Islet of Langerhans (tissue), 1 donor: ENCODE results near the gene CFAP126.
"Not testable (repeated sequence)": the region's sequence is repeated elsewhere in the genome, so short reads cannot be mapped to it uniquely, and the experiment has no call there.

Source experiments
- FAIRE-seq: peaks from one replicate; lab custom pipeline; 2011; peaks lifted over from hg19 to GRCh38; lab: Jason Lieb, UNC

The CFAP126 gene, protein sequence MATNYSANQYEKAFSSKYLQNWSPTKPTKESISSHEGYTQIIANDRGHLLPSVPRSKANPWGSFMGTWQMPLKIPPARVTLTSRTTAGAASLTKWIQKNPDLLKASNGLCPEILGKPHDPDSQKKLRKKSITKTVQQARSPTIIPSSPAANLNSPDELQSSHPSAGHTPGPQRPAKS

GRCh38 chr1:161367684-161368400, at the start of gene CFAP126:
TSS of gene CFAP126 (minus strand) at chr1:161367876. CDS start at chr1:161367868, 8 bp downstream.
- FAIRE-seq: peak; percentile 98

DNA sequence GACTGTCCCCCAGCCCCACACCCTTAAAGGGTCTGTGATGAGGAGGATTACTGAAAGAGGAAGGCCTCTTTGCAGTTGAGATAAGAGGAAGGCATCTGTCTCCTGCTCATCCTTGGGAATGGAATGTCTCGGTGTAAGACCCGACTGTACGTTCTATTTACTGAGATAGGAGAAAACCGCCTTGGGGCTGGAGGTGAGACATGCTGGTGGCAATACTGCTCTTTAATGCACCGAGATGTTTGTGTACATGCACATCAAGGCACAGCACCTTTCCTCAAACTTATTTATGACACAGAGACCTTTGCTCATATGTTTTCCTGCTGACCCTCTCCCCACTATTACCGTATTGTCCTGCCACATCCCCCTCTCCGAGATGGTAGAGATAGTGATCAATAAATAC, 45.4 kb upstream of the CFAP126 start:
- not testable (repeated sequence) for FAIRE-seq

DNA sequence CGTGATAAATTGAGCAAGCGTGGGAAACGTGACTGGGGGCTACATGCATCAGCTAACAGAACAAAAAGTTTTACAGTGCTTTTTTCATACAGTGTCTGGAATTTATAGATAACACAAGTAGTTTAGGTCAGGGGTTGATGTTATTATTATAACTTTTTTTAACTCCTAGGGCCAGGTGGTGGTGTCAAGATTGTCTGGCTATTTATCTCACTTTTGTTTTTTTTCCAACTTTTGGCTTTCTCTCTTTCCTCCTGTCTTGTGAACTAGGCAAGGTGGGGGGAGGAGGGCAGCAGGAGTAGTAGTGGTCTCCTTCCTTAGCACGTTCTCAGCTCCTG, 42.9 kb upstream of the CFAP126 start:
- FAIRE-seq: not testable (repeated sequence)

- FAIRE-seq: not testable (repeated sequence)
Observed at GRCh38 chr1:161409848-161410635, 42.4 kb upstream of the CFAP126 start.

DNA sequence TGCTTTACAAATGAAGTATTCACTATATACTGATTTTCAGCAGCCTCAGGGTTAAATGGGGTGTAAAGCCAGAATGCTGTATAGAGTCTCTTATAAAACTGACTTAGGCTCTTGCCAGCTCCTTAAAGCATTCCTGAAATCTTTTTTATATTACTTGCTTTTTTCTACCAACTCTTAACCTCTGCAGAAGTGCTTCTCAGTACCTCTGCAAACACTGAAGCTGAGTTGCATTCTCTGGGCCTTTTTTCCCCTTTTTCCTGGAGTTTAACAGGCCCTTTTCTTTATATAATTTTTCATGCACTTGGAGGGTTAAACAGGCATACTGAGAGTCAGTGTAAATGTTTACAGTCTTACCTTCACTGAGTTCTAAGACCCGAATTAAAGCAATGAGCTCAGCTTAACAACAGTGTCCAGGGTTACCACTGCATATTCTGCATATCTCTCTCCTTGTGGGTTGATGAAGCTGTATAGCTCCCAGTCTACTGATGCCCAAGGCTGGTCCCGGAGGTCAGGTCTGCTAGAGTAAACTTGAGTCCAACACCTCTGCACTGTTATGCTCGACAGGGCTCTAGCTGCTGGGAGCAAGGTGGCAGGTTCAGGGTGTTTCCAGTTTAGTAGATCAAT, 40.9 kb upstream of the CFAP126 start:
- FAIRE-seq: no peak

GRCh38 chr1:161407451-161407985, 39.8 kb upstream of the CFAP126 start:
- no peak for FAIRE-seq

DNA sequence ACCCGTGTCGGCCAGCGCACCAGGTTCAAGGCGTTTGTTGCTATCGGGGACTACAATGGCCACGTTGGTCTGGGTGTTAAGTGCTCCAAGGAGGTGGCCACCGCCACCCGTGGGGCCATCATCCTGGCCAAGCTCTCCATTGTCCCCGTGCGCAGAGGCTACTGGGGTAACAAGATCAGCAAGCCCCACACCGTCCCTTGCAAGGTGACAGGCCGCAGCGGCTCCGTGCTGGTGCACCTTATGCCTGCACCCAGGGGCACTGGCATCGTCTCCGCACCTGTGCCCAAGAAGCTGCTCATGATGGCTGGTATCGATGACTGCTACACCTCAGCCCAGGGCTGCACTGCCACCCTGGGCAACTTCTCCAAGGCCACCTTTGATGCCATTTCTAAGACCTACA, 38.9 kb upstream of the CFAP126 start:
- not testable (repeated sequence) for FAIRE-seq

DNA sequence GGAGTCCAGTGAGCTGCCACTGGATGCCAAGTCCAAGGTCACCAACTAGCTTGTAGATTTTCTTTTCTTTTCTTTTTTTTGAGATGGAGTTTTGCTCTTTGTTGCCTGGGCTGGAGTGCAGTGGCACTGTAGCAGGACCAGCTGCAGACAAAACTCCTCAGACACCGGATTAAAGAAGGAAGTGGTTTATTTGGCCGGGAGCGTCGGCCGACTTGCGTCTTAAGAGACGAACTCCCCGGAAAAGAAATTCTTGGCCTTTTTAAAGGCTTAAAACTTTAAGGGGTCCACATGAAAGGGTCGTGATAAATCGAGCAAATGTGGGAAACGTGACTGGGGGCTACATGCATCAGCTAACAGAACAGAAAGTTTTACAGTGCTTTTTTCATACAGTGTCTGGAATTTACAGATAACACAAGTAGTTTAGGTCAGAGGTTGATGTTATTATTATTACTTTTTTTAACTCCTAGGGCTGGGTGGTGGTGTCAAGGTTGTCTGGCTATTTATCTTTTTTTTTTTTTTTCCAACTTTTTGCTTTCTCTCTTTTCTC, 36.4 kb upstream of the CFAP126 start:
- no peak for FAIRE-seq

DNA sequence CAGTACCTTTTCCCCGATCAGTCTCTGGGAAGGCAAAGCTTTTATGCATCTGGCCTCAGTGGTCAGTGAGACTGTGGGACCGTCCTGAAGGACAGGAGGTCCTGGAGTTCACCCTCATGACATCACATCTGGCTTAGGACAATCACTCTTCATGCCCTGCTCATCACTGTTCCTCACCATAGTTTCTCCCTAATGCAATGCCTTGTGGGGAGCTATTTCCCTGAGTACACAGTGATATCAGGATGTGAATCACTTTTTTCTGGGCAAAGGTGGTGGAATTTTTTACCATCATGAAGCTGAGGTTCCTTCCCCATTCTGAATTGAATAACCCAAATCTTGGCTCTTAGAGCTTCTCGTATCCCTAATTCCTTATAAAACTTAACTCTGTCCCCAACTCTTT, 34.8 kb upstream of the CFAP126 start:
- FAIRE-seq: no peak

- no peak for FAIRE-seq
Observed at GRCh38 chr1:161399257-161399998, 31.8 kb upstream of the CFAP126 start.

- no peak for FAIRE-seq
Observed at GRCh38 chr1:161398900-161399256, 31.2 kb upstream of the CFAP126 start.

- not testable (repeated sequence) for FAIRE-seq
Observed at GRCh38 chr1:161397038-161397437, 29.4 kb upstream of the CFAP126 start.

- no peak for FAIRE-seq
Observed at GRCh38 chr1:161393151-161393550, 25.5 kb upstream of the CFAP126 start.

- FAIRE-seq: no peak
Observed at GRCh38 chr1:161391611-161392010, 23.9 kb upstream of the CFAP126 start.

DNA sequence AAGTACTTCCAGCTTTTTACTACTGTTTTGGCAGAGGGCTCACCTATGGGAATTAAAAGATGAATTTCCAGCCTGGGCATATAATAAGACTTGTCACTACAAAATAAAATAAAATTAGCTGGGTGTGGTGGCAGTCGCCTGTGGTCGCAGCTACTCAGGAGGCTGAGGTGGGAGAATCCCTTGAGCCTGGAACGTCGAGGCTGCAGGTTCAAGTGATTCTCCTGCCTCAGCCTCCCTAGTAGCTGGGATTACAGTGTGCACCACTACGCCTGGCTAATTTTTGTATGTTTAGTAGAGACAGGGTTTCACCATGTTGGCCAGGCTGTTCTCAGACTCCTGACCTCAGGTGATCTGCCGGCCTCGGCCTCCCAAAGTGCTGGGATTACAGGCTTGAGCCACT, 23.5 kb upstream of the CFAP126 start:
- FAIRE-seq: not testable (repeated sequence)

- FAIRE-seq: no peak
Observed at GRCh38 chr1:161390559-161390858, 22.8 kb upstream of the CFAP126 start.

DNA sequence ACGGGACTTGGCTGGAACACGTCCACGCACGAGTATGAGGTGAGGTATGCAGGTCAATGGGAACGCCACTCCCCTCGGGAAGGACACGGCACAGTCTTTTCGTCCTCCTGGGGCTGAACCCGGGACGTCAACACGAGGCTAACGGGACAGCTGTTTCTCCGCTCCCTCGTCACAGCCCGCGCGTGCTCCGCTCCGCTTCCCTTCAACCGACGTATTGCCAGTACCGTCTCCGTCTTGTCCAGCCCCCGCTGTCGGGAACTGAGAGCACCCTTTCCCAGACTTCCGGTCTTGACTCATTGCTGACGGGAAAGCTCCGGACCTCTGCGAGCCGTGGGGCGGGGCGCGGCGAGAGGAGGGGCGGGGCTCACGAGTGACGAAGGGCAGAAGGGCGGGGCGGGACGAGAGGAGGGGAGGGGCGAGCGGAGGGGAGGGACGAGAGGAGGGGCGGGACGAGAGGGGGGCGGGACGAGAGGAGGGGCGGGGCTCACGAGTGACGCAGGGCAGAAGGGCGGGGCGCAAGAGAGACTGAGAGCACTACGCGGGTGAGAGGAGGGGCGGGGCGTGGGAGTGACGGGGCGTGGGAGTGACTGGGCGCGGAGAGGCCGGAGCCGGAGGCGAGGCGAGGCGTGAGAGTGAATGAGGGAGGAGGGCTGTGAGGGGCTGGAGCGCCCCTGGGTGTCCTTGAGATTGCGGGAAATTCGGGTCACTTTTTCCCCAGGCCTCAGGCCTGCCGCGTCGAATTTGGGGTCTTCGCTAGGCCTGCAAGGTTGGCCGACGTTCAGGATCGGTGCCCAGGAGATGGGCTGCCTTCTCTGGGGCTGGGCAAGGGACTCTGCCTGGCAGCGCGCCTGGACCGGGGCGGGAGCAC, 22.2 kb upstream of the CFAP126 start:
- no peak for FAIRE-seq

GRCh38 chr1:161389158-161389557, 21.5 kb upstream of the CFAP126 start:
- FAIRE-seq: not testable (repeated sequence)

DNA sequence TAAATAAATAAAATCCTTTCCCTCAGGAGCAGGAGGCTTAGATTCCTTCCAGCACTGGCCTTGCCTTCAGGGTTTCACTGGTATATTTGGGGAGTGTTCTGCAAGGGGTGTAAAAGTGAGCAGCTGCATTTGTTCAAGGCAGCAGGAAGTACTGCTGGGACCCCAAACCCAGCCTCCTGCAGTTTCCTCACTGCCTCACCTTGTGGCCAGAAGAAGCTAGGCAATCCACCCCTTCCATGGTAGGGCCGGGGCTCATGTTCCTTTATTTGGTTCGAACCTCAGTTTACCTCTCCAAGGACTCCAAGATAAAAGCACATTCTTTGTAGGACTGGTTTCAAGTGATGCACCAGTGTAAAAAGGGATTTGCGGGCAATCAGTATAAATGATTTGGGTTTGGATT, 21.0 kb upstream of the CFAP126 start:
- no peak for FAIRE-seq

DNA sequence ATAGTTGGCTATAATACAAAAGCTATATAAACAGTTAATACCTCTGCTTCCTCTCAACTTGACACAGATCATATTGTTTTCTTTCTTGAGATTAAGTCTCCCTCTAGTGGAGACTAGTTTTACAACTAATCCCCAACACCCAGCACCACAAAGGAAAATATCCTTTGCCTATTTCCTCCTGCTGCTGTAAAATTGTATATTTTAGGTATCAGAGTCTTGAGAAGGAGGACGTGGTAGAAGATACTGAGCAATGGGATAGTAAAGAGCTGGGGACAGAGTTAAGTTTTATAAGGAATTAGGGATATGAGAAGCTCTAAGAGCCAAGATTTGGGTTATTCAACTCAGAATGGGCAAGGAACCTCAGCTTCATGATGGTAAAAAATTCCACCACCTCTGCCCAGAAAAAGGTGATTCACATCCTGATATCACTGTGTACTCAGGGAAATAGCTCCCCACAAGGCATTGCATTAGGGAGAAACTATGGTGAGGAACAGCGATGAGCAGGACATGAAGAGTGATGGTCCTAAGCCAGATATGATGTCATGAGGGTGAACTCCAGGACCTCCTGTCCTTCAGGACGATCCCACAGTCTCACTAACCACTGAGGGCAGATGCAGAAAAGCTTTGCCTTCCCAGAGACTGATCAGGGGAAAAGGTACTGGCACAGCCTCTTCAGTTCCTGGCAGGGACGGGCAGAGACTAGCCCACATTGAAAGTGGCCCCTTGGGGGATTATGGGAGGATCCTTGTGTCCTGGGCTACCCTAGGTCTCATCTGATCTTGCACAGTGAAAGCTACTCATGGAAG, 14.7 kb upstream of the CFAP126 start:
- FAIRE-seq: peak; percentile 98
